HEK293T (cell line): ENCODE results near the gene RANBP3L.

ENCODE experiments used
- SUZ12 ChIP-seq: fragments of 450-650 bp; IDR thresholded peaks from 2 replicates; pipeline ENCODE4 v1.6.1; 2016; ENCODE audit warnings: mild to moderate bottlenecking
- ZNF384 ChIP-seq: fragments of 450-650 bp; IDR thresholded peaks from 2 replicates; pipeline ENCODE4 v1.6.1; 2016

- TF ChIP-seq SUZ12 (no peak), ZNF384 (no peak)
Measured at GRCh38 chr5:36279054-36279698, 22.5 kb downstream of the RANBP3L start.
